IMR-90 (cell line): Measurements from ENCODE around the gene UNC13A. TPM values are rescaled to one million over a fixed set of nuclear protein-coding genes. Genes with fewer than 3 reads are reported as not detected.

Source experiments
- ATAC-seq: fragments of 200-7000 bp; cut with Tn5 transposase; 2 replicates; pipeline ENCODE4 v1.9.1; 2020; ENCODE audit warnings: low read depth, mild to moderate bottlenecking, moderate library complexity
- BruUV-seq: library from RNA; stranded (reverse); fragments of 400-500 nt; replicated peaks from 2 replicates; lab custom pipeline; 2021; lab: Mats Ljungman, UMichigan
- CTCF ChIA-PET: fragments of 300-600 bp; formaldehyde crosslinking; extraction: SDS; loops from one replicate; lab custom pipeline; 2021; ENCODE audit warnings: antibody characterized with exemption; lab: Yijun Ruan, JAX
- POLR2A ChIA-PET: fragments of 300-600 bp; sonication (Branson Sonifier 250); formaldehyde crosslinking; loops from one replicate; lab custom pipeline; 2022; ENCODE audit warnings: antibody characterized with exemption; ENCODE audit not compliant: unreplicated experiment; lab: Charles Lee
- DNase-seq: peaks from one replicate; pipeline ENCODE4 v3.0.0; 2013
- H2AFZ ChIP-seq: replicated peaks from 2 replicates; pipeline ENCODE3; 2013; ENCODE audit warnings: low read length, mild to moderate bottlenecking; ENCODE audit not compliant: poor library complexity
- H2AK5ac ChIP-seq: 2 replicates; pipeline ENCODE4 v1.6.1; 2013; ENCODE audit warnings: low read depth, low read length, inconsistent platforms
- H2AK9ac ChIP-seq: replicated peaks from 2 replicates; pipeline ENCODE3; 2013; ENCODE audit warnings: mild to moderate bottlenecking, low read depth, low read length, moderate library complexity; ENCODE audit not compliant: poor library complexity
- H2BK120ac ChIP-seq: 2 replicates; pipeline ENCODE4 v1.6.1; 2013; ENCODE audit warnings: low read depth, low read length, inconsistent platforms
- H2BK15ac ChIP-seq: 3 replicates; pipeline ENCODE4 v1.6.1; 2013; ENCODE audit warnings: low read depth, low read length, inconsistent platforms
- H2BK20ac ChIP-seq: 2 replicates; pipeline ENCODE4 v1.6.1; 2013; ENCODE audit warnings: low read depth, mild to moderate bottlenecking, inconsistent platforms, low read length, moderate library complexity
- H2BK5ac ChIP-seq: 2 replicates; pipeline ENCODE4 v1.6.1; 2013; ENCODE audit warnings: mild to moderate bottlenecking, low read depth, low read length, inconsistent platforms; ENCODE audit not compliant: poor library complexity, severe bottlenecking
- H3K14ac ChIP-seq: replicated peaks from 2 replicates; pipeline ENCODE4 v1.6.1; 2013; ENCODE audit warnings: low read depth, low read length, inconsistent platforms
- H3K18ac ChIP-seq: 2 replicates; pipeline ENCODE4 v1.6.1; 2013; ENCODE audit warnings: low read depth, low read length, control low read depth
- H3K23ac ChIP-seq: 2 replicates; pipeline ENCODE4 v1.6.1; 2013; ENCODE audit warnings: low read depth, low read length, inconsistent platforms
- H3K27ac ChIP-seq: 2 replicates; pipeline ENCODE4 v1.5.1; 2013; ENCODE audit warnings: mild to moderate bottlenecking, control low read depth, low read length; ENCODE audit not compliant: insufficient read depth
- H3K27me3 ChIP-seq: 2 replicates; pipeline ENCODE4 v1.6.1; 2013; ENCODE audit warnings: low read length; ENCODE audit not compliant: control insufficient read depth, insufficient read depth
- H3K36me3 ChIP-seq: 2 replicates; pipeline ENCODE4 v1.6.1; 2013; ENCODE audit warnings: low read length, mixed read lengths; ENCODE audit not compliant: control insufficient read depth, insufficient read depth
- H3K4ac ChIP-seq: 2 replicates; pipeline ENCODE4 v1.6.1; 2013; ENCODE audit warnings: low read depth, low read length, inconsistent platforms
- H3K4me1 ChIP-seq: 2 replicates; pipeline ENCODE4 v1.6.1; 2013; ENCODE audit warnings: low read length, mixed read lengths; ENCODE audit not compliant: control insufficient read depth, insufficient read depth
- H3K4me2 ChIP-seq: 2 replicates; pipeline ENCODE4 v1.6.1; 2013; ENCODE audit warnings: low read depth, mild to moderate bottlenecking, control low read depth, low read length, moderate library complexity
- H3K4me3 ChIP-seq: 2 replicates; pipeline ENCODE4 v1.5.1; 2013; ENCODE audit warnings: low read depth, mild to moderate bottlenecking, control low read depth, low read length, moderate library complexity; ENCODE audit not compliant: insufficient read depth
- H3K56ac ChIP-seq: 2 replicates; pipeline ENCODE4 v1.6.1; 2013; ENCODE audit warnings: low read length, inconsistent platforms; ENCODE audit not compliant: insufficient read depth; ENCODE audit errors: extremely low read depth
- H3K79me1 ChIP-seq, 2 experiments: 2 replicates each; pipeline ENCODE4 v1.6.1; 2013; ENCODE audit warnings: low read length in 2 of 2, inconsistent platforms in 1 of 2, low read depth in 1 of 2
- H3K9ac ChIP-seq: 2 replicates; pipeline ENCODE4 v1.6.1; 2013; ENCODE audit warnings: low read depth, low read length, control low read depth
- H3K9me1 ChIP-seq: 2 replicates; pipeline ENCODE4 v1.6.1; 2013; ENCODE audit warnings: low read length, inconsistent platforms; ENCODE audit not compliant: insufficient read depth
- H3K9me3 ChIP-seq: 2 replicates; pipeline ENCODE4 v1.6.1; 2013; ENCODE audit warnings: low read length; ENCODE audit not compliant: control insufficient read depth, insufficient read depth
- H4K20me1 ChIP-seq: 2 replicates; pipeline ENCODE4 v1.6.1; 2013; ENCODE audit warnings: low read length, inconsistent platforms; ENCODE audit not compliant: insufficient read depth
- H4K5ac ChIP-seq: 2 replicates; pipeline ENCODE4 v1.6.1; 2013; ENCODE audit warnings: mild to moderate bottlenecking, low read depth, low read length, control low read depth
- H4K8ac ChIP-seq, 2 experiments: 2 replicates each; pipeline ENCODE4 v1.6.1; 2013; ENCODE audit warnings: low read depth in 2 of 2, low read length in 2 of 2, control low read depth in 1 of 2, inconsistent platforms in 1 of 2
- H4K91ac ChIP-seq: 2 replicates; pipeline ENCODE4 v1.6.1; 2013; ENCODE audit warnings: low read depth, low read length, inconsistent platforms; ENCODE audit not compliant: insufficient read depth
- BHLHE40 ChIP-seq: fragments of 150-350 bp; IDR thresholded peaks from 2 replicates; pipeline ENCODE4 v1.6.1; 2016; ENCODE audit warnings: mild to moderate bottlenecking, low read depth, low read length
- CEBPB ChIP-seq: IDR thresholded peaks from 2 replicates; pipeline ENCODE4 v1.6.1; 2012; ENCODE audit warnings: low read depth, low read length, improper control_type of control experiment
- CHD1 ChIP-seq: IDR thresholded peaks from 2 replicates; pipeline ENCODE4 v1.6.1; 2012; ENCODE audit warnings: low read depth, low read length, improper control_type of control experiment
- FOS ChIP-seq: fragments of 150-350 bp; IDR thresholded peaks from 2 replicates; pipeline ENCODE4 v1.6.1; 2016; ENCODE audit warnings: low read depth, low read length
- MAFK ChIP-seq: IDR thresholded peaks from 2 replicates; pipeline ENCODE4 v1.6.1; 2012; ENCODE audit warnings: low read depth, low read length, improper control_type of control experiment
- MAZ ChIP-seq: IDR thresholded peaks from 2 replicates; pipeline ENCODE4 v1.6.1; 2012; ENCODE audit warnings: low read depth, mild to moderate bottlenecking, low read length, improper control_type of control experiment, moderate library complexity, borderline replicate concordance
- MXI1 ChIP-seq: IDR thresholded peaks from 2 replicates; pipeline ENCODE4 v1.6.1; 2012; ENCODE audit warnings: low read depth, mild to moderate bottlenecking, low read length, moderate library complexity, borderline replicate concordance
- NFE2L2 ChIP-seq: fragments of 150-350 bp; IDR thresholded peaks from 2 replicates; pipeline ENCODE4 v1.6.1; 2016; ENCODE audit warnings: low read depth, mild to moderate bottlenecking, low read length
- POLR2A ChIP-seq: IDR thresholded peaks from 2 replicates; pipeline ENCODE4 v1.6.1; 2012; ENCODE audit warnings: mild to moderate bottlenecking, low read depth, low read length
- RAD21 ChIP-seq: IDR thresholded peaks from 2 replicates; pipeline ENCODE4 v1.6.1; 2012; ENCODE audit warnings: low read length, improper control_type of control experiment
- RCOR1 ChIP-seq: IDR thresholded peaks from 2 replicates; pipeline ENCODE4 v1.6.1; 2012; ENCODE audit warnings: mild to moderate bottlenecking, low read length, improper control_type of control experiment; ENCODE audit not compliant: insufficient replicate concordance
- SMC3 ChIP-seq: fragments of 150-350 bp; IDR thresholded peaks from 2 replicates; pipeline ENCODE4 v1.6.1; 2016; ENCODE audit warnings: low read depth, mild to moderate bottlenecking, antibody characterized with exemption, low read length, moderate library complexity
- USF2 ChIP-seq: fragments of 150-350 bp; IDR thresholded peaks from 2 replicates; pipeline ENCODE4 v1.6.1; 2017; ENCODE audit warnings: mild to moderate bottlenecking, antibody characterized with exemption, low read length, low read depth
- WGBS, 2 experiments: methylation state at CpG; one replicate each; pipeline versions ENCODE4 v1.1.5 to v1.1.7; 2013; ENCODE audit warnings: missing lambda C conversion rate in 2 of 2; ENCODE audit not compliant: insufficient read length in 1 of 2; ENCODE audit errors: extremely low coverage in 2 of 2; 5-methylcytosine and 5-hydroxymethylcytosine counted together
- dilution Hi-C: fragments of 300-500 bp; cut with HindIII; formaldehyde crosslinking; loops from one replicate; pipeline ENCODE4 v1.14.3; 2018; ENCODE audit warnings: low sequenced_read_pairs; ENCODE audit not compliant: unreplicated experiment
- in situ Hi-C: fragments of 300-500 bp; cut with MboI; formaldehyde crosslinking; loops from 3 replicates; pipeline ENCODE4 v1.14.3; 2019; ENCODE audit warnings: low sequenced_read_pairs, inconsistent platforms, mixed read lengths
- intact Hi-C: fragments of 100-400 bp; cut with micrococcal nuclease; formaldehyde crosslinking; loops from 2 replicates; pipeline ENCODE4 v1.10.0; 2022
- polyA plus RNA-seq, 3 experiments: library from polyadenylated mRNA; depleted of rRNA; stranded (reverse); fragments of >200 nt; gene quantifications; 2 replicates each; pipeline ENCODE4 v1.2.3, GENCODE V29; 2012; ENCODE audit warnings: low replicate concordance in 1 of 3
- total RNA-seq: library from RNA; depleted of rRNA; stranded (reverse); fragments of >200 nt; gene quantifications from 2 replicates; pipeline ENCODE4 v1.2.3, GENCODE V29; 2012
- TF ChIP-seq, protein P1 (sequence below): conservative IDR thresholded peaks from 2 replicates; pipeline ENCODE4 v1.5.1; 2012; ENCODE audit warnings: mild to moderate bottlenecking, low read depth, low read length, improper control_type of control experiment

UNC13A gene
- total and polyA plus RNA-seq, 2 of the 4 experiments (the other 2 are of a cell fraction): 0.18 to 0.22 TPM

DNA sequence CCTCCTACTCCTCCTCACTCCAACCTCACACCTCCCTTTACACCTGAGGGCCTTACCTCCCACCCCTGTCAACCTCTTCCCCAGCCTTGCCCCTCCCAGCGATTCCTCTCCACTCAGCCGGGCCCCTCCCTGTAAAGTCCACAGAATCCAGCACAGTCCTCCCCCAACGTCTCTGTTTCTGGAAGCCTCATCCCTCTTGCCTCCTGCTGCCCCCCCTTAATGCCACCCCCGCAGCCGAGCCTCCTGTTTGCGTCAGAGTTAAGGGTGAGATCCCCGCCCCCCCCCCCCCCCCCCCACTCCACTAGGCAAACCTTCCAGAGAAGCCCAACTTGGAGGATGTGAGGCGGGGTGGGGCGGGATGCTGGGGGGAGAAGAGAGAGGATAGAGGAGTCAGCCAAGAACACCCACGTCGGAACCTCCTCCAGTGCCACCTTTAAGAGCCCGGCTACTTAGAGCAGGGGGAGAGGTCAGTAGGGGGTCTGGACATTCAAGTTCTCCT lies 2.1 kb downstream of the UNC13A start:
- no peak overlapping the region for H2AK5ac ChIP-seq
- H2AK9ac ChIP-seq: peak overlapping the region; percentile 50
- no peaks in the 10 kb centered on the region for H3K79me1 ChIP-seq
- H3K27ac ChIP-seq: no peak overlapping the region
- peak overlapping the region; percentile 50; the same call in 1 of the 3 replicates for H2BK15ac ChIP-seq
- BruUV-seq: no TSS peak
- peak overlapping the region; percentile 7; the same call in 1 of the 2 replicates for H3K4me3 ChIP-seq
- POLR2A ChIA-PET: no interaction called here
- H3K18ac ChIP-seq: no peak overlapping the region
- in situ Hi-C loops (no loop called here), dilution Hi-C loops (no loop called here), intact Hi-C loops (no loop called here)
- H2BK5ac ChIP-seq: no peak overlapping the region
- WGBS, 2 experiments: 6% methylated on average over 2 of the region's 12 CpGs; no CpG with 5 or more reads in 1 of the 2 experiments
- H2BK120ac ChIP-seq: no peak overlapping the region
- no peak for DNase-seq
- H4K20me1 ChIP-seq: peaks cover 4% of the 10 kb centered on the region
- peaks cover 4% of the 10 kb centered on the region for H3K4me1 ChIP-seq
- no peak overlapping the region for H2BK20ac ChIP-seq
- H3K23ac ChIP-seq: no peak overlapping the region
- H3K27me3 ChIP-seq: peaks cover 21% of the 10 kb centered on the region
- peak overlapping the region in 1 of 2 experiments; percentile 25; a peak in 1 of 4 replicates for H4K8ac ChIP-seq
- CTCF ChIA-PET: interaction anchor here (0.6 kb wide), 1 partner anchor 9 kb away, joined by 4 read pairs; no protein-coding TSS in a partner anchor
- H3K36me3 ChIP-seq: no peaks in the 10 kb centered on the region
- peak overlapping the region; percentile 18 for H2AFZ ChIP-seq
- H3K9me3 ChIP-seq: no peaks in the 10 kb centered on the region
- no peak for TF ChIP-seq MAFK
- no peak for TF ChIP-seq MXI1
- TF ChIP-seq POLR2A: no peak
- TF ChIP-seq CHD1: no peak
- no peak for TF ChIP-seq USF2
- TF ChIP-seq RCOR1: no peak
- no peak for TF ChIP-seq MAZ
- no peak for TF ChIP-seq CEBPB
- TF ChIP-seq, protein P1, sequence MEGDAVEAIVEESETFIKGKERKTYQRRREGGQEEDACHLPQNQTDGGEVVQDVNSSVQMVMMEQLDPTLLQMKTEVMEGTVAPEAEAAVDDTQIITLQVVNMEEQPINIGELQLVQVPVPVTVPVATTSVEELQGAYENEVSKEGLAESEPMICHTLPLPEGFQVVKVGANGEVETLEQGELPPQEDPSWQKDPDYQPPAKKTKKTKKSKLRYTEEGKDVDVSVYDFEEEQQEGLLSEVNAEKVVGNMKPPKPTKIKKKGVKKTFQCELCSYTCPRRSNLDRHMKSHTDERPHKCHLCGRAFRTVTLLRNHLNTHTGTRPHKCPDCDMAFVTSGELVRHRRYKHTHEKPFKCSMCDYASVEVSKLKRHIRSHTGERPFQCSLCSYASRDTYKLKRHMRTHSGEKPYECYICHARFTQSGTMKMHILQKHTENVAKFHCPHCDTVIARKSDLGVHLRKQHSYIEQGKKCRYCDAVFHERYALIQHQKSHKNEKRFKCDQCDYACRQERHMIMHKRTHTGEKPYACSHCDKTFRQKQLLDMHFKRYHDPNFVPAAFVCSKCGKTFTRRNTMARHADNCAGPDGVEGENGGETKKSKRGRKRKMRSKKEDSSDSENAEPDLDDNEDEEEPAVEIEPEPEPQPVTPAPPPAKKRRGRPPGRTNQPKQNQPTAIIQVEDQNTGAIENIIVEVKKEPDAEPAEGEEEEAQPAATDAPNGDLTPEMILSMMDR: no peak
- no peak for TF ChIP-seq RAD21
- TF ChIP-seq BHLHE40: no peak
- no peak for TF ChIP-seq FOS
- TF ChIP-seq NFE2L2: no peak
- no peak for TF ChIP-seq SMC3
- no peak overlapping the region; the same call in 1 of the 2 replicates for H3K14ac ChIP-seq
- no peak overlapping the region; the same call in 1 of the 2 replicates for H4K91ac ChIP-seq
- peak overlapping the region; percentile 17 for H3K4me2 ChIP-seq
- H3K9ac ChIP-seq: no peak overlapping the region
- H3K9me1 ChIP-seq: peaks cover 13% of the 10 kb centered on the region
- H3K56ac ChIP-seq: no peak overlapping the region
- no peak for ATAC-seq
- H4K5ac ChIP-seq: no peak overlapping the region
- no peak overlapping the region for H3K4ac ChIP-seq
